GM18868 (cell line): ENCODE results near the gene C14orf132.

Source experiments
- ATAC-seq: cut with Tn5 transposase; IDR thresholded peaks from one replicate; pipeline ENCODE4 v1.9.1; 2021; ENCODE audit warnings: mild to moderate bottlenecking, moderate library complexity; ENCODE audit not compliant: unreplicated experiment

C14orf132 gene

GRCh38 chr14:96139879-96140278 lies 100.7 kb downstream of the C14orf132 start:
- ATAC-seq = no peak

GRCh38 chr14:96140952-96141351 lies 101.8 kb downstream of the C14orf132 start:
- ATAC-seq = no peak
